GM10266 (cell line): Measurements from ENCODE around the gene KCNT2.

Source experiments
- DNase-seq: peaks from one replicate; pipeline ENCODE4 v3.0.0; 2012; ENCODE audit errors: extremely low spot score
- TF ChIP-seq, protein P1 (sequence below): IDR thresholded peaks from 2 replicates; pipeline ENCODE4 v1.5.1; 2012; ENCODE audit warnings: mild to moderate bottlenecking, low read depth; ENCODE audit not compliant: control insufficient read depth, insufficient read depth; ENCODE audit errors: missing control alignments

Gene KCNT2

DNA sequence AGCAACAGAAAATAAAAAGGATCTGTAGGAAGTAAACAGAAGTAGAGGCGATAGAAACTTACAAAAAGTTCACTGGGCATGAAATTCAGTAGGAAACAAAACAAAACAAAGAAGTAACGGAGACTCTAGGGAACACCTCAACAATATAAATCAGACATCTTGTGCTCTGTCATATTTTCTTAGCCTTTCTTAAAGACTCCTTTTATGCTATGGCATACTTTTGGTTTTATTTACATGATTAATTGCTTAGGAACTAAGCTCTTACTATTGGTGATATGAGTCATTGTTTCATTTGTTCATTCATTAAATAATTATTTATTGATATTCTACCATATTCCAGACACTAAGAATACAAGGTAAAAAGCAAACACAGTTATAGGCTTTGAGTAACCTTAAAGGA is 126.6 kb downstream of the KCNT2 start:
- DNase-seq, result no peak
- TF ChIP-seq, protein P1, sequence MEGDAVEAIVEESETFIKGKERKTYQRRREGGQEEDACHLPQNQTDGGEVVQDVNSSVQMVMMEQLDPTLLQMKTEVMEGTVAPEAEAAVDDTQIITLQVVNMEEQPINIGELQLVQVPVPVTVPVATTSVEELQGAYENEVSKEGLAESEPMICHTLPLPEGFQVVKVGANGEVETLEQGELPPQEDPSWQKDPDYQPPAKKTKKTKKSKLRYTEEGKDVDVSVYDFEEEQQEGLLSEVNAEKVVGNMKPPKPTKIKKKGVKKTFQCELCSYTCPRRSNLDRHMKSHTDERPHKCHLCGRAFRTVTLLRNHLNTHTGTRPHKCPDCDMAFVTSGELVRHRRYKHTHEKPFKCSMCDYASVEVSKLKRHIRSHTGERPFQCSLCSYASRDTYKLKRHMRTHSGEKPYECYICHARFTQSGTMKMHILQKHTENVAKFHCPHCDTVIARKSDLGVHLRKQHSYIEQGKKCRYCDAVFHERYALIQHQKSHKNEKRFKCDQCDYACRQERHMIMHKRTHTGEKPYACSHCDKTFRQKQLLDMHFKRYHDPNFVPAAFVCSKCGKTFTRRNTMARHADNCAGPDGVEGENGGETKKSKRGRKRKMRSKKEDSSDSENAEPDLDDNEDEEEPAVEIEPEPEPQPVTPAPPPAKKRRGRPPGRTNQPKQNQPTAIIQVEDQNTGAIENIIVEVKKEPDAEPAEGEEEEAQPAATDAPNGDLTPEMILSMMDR, result no peak

DNA sequence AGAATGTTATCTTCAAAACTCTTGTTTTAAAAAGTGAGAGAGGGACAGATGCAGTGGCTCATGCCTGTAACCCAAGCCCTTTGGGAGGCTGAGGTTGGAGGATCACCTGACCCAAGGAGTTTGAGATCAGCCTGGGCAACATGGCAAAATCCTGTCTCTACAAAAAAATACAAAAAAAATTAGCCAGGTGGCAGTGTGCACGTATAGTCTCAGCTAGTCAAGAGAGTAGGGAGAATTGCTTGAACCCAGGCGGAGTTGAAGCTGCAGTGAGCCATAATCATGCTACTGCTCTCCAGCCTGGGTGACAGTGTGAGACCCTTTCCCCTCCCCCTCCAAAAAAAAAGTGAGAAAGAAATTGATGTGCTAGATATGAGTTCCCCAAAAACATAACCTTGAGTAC is 131.0 kb downstream of the KCNT2 start:
- TF ChIP-seq, protein P1, result no peak
- no peak for DNase-seq

DNA sequence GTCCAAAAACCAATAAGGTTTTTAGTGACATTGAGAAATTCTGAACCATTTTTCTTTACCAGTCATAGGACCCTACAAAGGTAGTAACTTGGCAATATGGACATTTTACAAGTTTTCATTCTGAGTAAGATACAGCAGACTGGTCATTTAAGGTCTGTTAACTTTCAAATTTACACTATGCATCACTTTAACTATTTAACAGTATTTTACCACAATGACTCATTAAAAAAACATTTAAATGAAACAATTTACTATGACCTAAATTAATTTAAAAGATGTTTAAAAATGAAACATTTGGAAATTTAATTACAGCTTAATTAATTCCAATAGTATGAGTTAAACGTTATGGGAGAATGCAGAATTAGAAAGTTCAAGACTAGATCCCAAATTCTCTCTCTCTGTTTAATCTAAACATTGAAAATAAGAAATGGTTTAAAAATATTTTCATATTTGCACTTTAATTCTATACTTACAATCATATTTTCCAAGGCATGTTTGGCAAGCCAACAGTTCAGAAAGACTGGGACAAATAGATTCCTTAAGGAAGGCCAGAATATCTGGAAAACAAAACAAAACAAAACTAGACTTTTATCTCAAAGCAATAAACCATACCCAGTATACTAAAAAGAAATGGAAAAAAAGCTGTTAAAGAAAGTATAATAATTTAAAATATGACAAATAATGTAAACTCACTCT is 140.9 kb downstream of the KCNT2 start:
- TF ChIP-seq, protein P1, result no peak
- DNase-seq, result no peak

DNA sequence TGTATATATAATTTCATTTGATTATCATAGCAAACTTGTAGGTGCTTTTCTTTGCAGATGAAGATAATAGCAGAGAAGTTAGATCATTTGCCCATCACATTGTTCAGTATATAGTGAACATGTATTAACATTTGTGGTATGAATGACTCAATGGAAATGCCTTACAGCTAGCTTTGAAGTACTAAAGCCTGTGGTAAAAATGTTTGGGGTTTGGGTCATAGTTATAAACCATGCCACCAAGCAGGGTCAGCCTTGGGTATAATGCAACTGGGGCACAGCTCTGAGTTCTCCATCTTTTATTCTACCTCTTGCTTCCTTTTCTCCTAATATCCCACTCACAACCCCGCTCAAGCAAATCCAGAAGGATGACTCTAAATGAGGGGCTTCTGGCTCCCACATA is 141.6 kb downstream of the KCNT2 start:
- TF ChIP-seq, protein P1, result no peak
- DNase-seq, result no peak

DNA sequence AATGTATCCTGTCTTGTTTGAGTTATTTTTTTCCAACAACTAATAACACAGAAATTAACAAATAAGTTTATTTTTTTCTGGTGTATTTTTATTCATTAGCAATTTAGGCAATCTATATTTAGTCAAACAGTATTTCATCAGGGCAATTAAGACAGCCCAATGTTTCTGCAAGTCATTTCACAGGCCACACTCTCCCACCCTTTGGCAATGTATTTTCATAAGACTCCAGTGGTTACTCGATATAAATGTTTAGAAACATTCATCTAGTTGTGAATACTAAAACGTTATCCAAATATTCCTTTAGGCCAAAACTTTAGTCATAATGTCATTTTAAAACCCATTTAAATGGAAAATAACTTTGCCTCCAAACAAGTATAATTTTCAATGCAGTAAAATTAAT is 142.1 kb downstream of the KCNT2 start:
- TF ChIP-seq, protein P1, result no peak
- DNase-seq, result no peak

DNA sequence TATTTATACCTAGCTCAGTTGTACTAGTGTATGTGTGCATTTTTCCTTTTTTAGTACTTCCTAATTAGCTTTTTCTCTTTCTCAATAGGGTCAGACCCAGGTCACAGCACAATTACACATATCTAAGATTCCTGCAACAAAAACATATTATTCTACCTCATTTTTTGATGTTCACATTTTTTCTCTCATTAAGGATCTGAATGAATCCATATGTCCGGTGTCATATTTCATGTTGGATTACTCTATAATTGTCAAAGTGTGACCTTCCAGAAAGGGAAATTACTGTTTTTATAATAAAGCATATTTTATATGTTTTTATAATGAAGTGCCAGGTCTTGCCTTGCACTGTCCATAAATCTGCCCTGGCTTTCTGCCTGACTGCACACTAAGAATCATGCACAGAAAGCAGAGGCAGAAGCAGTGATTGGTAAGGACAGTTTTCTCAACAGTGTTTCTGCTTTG is 143.7 kb downstream of the KCNT2 start:
- TF ChIP-seq, protein P1, result no peak
- no peak for DNase-seq

DNA sequence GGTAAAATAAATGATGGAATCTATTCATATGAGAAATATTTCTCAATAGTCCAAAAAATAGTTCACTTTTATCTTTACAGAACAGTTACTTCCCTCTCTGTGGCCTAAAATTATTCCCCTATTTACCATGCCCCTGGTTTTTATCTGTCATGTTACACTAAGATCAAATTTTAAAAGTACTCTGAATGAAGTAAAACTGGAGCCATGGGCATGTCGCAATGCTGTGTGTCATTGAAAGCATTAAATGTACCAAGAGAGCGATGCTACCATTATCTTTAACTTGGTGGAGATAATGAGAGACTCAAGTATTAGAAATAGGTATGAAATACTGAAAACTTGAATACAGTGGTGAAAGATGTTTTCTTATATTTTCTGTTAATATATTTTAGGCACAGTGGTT is 146.2 kb downstream of the KCNT2 start:
- DNase-seq, result no peak
- TF ChIP-seq, protein P1, result no peak
